IMR-90 (cell line): ENCODE measurements around the gene ENHO. TPM values are rescaled to one million over a fixed set of nuclear protein-coding genes. Genes with fewer than 3 reads are reported as not detected.

ENCODE experiments used
- ATAC-seq: fragments of 200-7000 bp; cut with Tn5 transposase; 2 replicates; pipeline ENCODE4 v1.9.1; 2020; ENCODE audit warnings: low read depth, mild to moderate bottlenecking, moderate library complexity
- BruUV-seq: library from RNA; stranded (reverse); fragments of 400-500 nt; replicated peaks from 2 replicates; lab custom pipeline; 2021; lab: Mats Ljungman, UMichigan
- CTCF ChIA-PET: fragments of 300-600 bp; formaldehyde crosslinking; extraction: SDS; loops from one replicate; lab custom pipeline; 2021; ENCODE audit warnings: antibody characterized with exemption; lab: Yijun Ruan, JAX
- POLR2A ChIA-PET: fragments of 300-600 bp; sonication (Branson Sonifier 250); formaldehyde crosslinking; loops from one replicate; lab custom pipeline; 2022; ENCODE audit warnings: antibody characterized with exemption; ENCODE audit not compliant: unreplicated experiment; lab: Charles Lee
- DNase-seq: peaks from one replicate; pipeline ENCODE4 v3.0.0; 2013
- H2AFZ ChIP-seq: replicated peaks from 2 replicates; pipeline ENCODE3; 2013; ENCODE audit warnings: low read length, mild to moderate bottlenecking; ENCODE audit not compliant: poor library complexity
- H2AK5ac ChIP-seq: 2 replicates; pipeline ENCODE4 v1.6.1; 2013; ENCODE audit warnings: low read depth, low read length, inconsistent platforms
- H2AK9ac ChIP-seq: replicated peaks from 2 replicates; pipeline ENCODE3; 2013; ENCODE audit warnings: mild to moderate bottlenecking, low read depth, low read length, moderate library complexity; ENCODE audit not compliant: poor library complexity
- H2BK120ac ChIP-seq: 2 replicates; pipeline ENCODE4 v1.6.1; 2013; ENCODE audit warnings: low read depth, low read length, inconsistent platforms
- H2BK15ac ChIP-seq: 3 replicates; pipeline ENCODE4 v1.6.1; 2013; ENCODE audit warnings: low read depth, low read length, inconsistent platforms
- H2BK20ac ChIP-seq: 2 replicates; pipeline ENCODE4 v1.6.1; 2013; ENCODE audit warnings: low read depth, mild to moderate bottlenecking, inconsistent platforms, low read length, moderate library complexity
- H2BK5ac ChIP-seq: 2 replicates; pipeline ENCODE4 v1.6.1; 2013; ENCODE audit warnings: mild to moderate bottlenecking, low read depth, low read length, inconsistent platforms; ENCODE audit not compliant: poor library complexity, severe bottlenecking
- H3K14ac ChIP-seq: replicated peaks from 2 replicates; pipeline ENCODE4 v1.6.1; 2013; ENCODE audit warnings: low read depth, low read length, inconsistent platforms
- H3K18ac ChIP-seq: 2 replicates; pipeline ENCODE4 v1.6.1; 2013; ENCODE audit warnings: low read depth, low read length, control low read depth
- H3K23ac ChIP-seq: 2 replicates; pipeline ENCODE4 v1.6.1; 2013; ENCODE audit warnings: low read depth, low read length, inconsistent platforms
- H3K27ac ChIP-seq: 2 replicates; pipeline ENCODE4 v1.5.1; 2013; ENCODE audit warnings: mild to moderate bottlenecking, control low read depth, low read length; ENCODE audit not compliant: insufficient read depth
- H3K27me3 ChIP-seq: 2 replicates; pipeline ENCODE4 v1.6.1; 2013; ENCODE audit warnings: low read length; ENCODE audit not compliant: control insufficient read depth, insufficient read depth
- H3K36me3 ChIP-seq: 2 replicates; pipeline ENCODE4 v1.6.1; 2013; ENCODE audit warnings: low read length, mixed read lengths; ENCODE audit not compliant: control insufficient read depth, insufficient read depth
- H3K4ac ChIP-seq: 2 replicates; pipeline ENCODE4 v1.6.1; 2013; ENCODE audit warnings: low read depth, low read length, inconsistent platforms
- H3K4me1 ChIP-seq: 2 replicates; pipeline ENCODE4 v1.6.1; 2013; ENCODE audit warnings: low read length, mixed read lengths; ENCODE audit not compliant: control insufficient read depth, insufficient read depth
- H3K4me2 ChIP-seq: 2 replicates; pipeline ENCODE4 v1.6.1; 2013; ENCODE audit warnings: low read depth, mild to moderate bottlenecking, control low read depth, low read length, moderate library complexity
- H3K4me3 ChIP-seq: 2 replicates; pipeline ENCODE4 v1.5.1; 2013; ENCODE audit warnings: low read depth, mild to moderate bottlenecking, control low read depth, low read length, moderate library complexity; ENCODE audit not compliant: insufficient read depth
- H3K56ac ChIP-seq: 2 replicates; pipeline ENCODE4 v1.6.1; 2013; ENCODE audit warnings: low read length, inconsistent platforms; ENCODE audit not compliant: insufficient read depth; ENCODE audit errors: extremely low read depth
- H3K79me1 ChIP-seq, 2 experiments: 2 replicates each; pipeline ENCODE4 v1.6.1; 2013; ENCODE audit warnings: low read length in 2 of 2, inconsistent platforms in 1 of 2, low read depth in 1 of 2
- H3K9ac ChIP-seq: 2 replicates; pipeline ENCODE4 v1.6.1; 2013; ENCODE audit warnings: low read depth, low read length, control low read depth
- H3K9me1 ChIP-seq: 2 replicates; pipeline ENCODE4 v1.6.1; 2013; ENCODE audit warnings: low read length, inconsistent platforms; ENCODE audit not compliant: insufficient read depth
- H3K9me3 ChIP-seq: 2 replicates; pipeline ENCODE4 v1.6.1; 2013; ENCODE audit warnings: low read length; ENCODE audit not compliant: control insufficient read depth, insufficient read depth
- H4K20me1 ChIP-seq: 2 replicates; pipeline ENCODE4 v1.6.1; 2013; ENCODE audit warnings: low read length, inconsistent platforms; ENCODE audit not compliant: insufficient read depth
- H4K5ac ChIP-seq: 2 replicates; pipeline ENCODE4 v1.6.1; 2013; ENCODE audit warnings: mild to moderate bottlenecking, low read depth, low read length, control low read depth
- H4K8ac ChIP-seq, 2 experiments: 2 replicates each; pipeline ENCODE4 v1.6.1; 2013; ENCODE audit warnings: low read depth in 2 of 2, low read length in 2 of 2, control low read depth in 1 of 2, inconsistent platforms in 1 of 2
- H4K91ac ChIP-seq: 2 replicates; pipeline ENCODE4 v1.6.1; 2013; ENCODE audit warnings: low read depth, low read length, inconsistent platforms; ENCODE audit not compliant: insufficient read depth
- CEBPB ChIP-seq: IDR thresholded peaks from 2 replicates; pipeline ENCODE4 v1.6.1; 2012; ENCODE audit warnings: low read depth, low read length, improper control_type of control experiment
- CHD1 ChIP-seq: IDR thresholded peaks from 2 replicates; pipeline ENCODE4 v1.6.1; 2012; ENCODE audit warnings: low read depth, low read length, improper control_type of control experiment
- CTCF ChIP-seq: conservative IDR thresholded peaks from 2 replicates; pipeline ENCODE4 v1.5.1; 2012; ENCODE audit warnings: mild to moderate bottlenecking, low read depth, low read length, improper control_type of control experiment
- ELK1 ChIP-seq: fragments of 150-350 bp; IDR thresholded peaks from 2 replicates; pipeline ENCODE4 v1.6.1; 2016; ENCODE audit warnings: low read depth, mild to moderate bottlenecking, low read length, moderate library complexity, borderline replicate concordance
- FOS ChIP-seq: fragments of 150-350 bp; IDR thresholded peaks from 2 replicates; pipeline ENCODE4 v1.6.1; 2016; ENCODE audit warnings: low read depth, low read length
- MAFK ChIP-seq: IDR thresholded peaks from 2 replicates; pipeline ENCODE4 v1.6.1; 2012; ENCODE audit warnings: low read depth, low read length, improper control_type of control experiment
- MAZ ChIP-seq: IDR thresholded peaks from 2 replicates; pipeline ENCODE4 v1.6.1; 2012; ENCODE audit warnings: low read depth, mild to moderate bottlenecking, low read length, improper control_type of control experiment, moderate library complexity, borderline replicate concordance
- MXI1 ChIP-seq: IDR thresholded peaks from 2 replicates; pipeline ENCODE4 v1.6.1; 2012; ENCODE audit warnings: low read depth, mild to moderate bottlenecking, low read length, moderate library complexity, borderline replicate concordance
- NFE2L2 ChIP-seq: fragments of 150-350 bp; IDR thresholded peaks from 2 replicates; pipeline ENCODE4 v1.6.1; 2016; ENCODE audit warnings: low read depth, mild to moderate bottlenecking, low read length
- POLR2A ChIP-seq: IDR thresholded peaks from 2 replicates; pipeline ENCODE4 v1.6.1; 2012; ENCODE audit warnings: mild to moderate bottlenecking, low read depth, low read length
- RAD21 ChIP-seq: IDR thresholded peaks from 2 replicates; pipeline ENCODE4 v1.6.1; 2012; ENCODE audit warnings: low read length, improper control_type of control experiment
- RCOR1 ChIP-seq: IDR thresholded peaks from 2 replicates; pipeline ENCODE4 v1.6.1; 2012; ENCODE audit warnings: mild to moderate bottlenecking, low read length, improper control_type of control experiment; ENCODE audit not compliant: insufficient replicate concordance
- RFX5 ChIP-seq: IDR thresholded peaks from 2 replicates; pipeline ENCODE4 v1.8.0; 2012; ENCODE audit warnings: low read depth, mild to moderate bottlenecking, low read length, moderate library complexity
- SMC3 ChIP-seq: fragments of 150-350 bp; IDR thresholded peaks from 2 replicates; pipeline ENCODE4 v1.6.1; 2016; ENCODE audit warnings: low read depth, mild to moderate bottlenecking, antibody characterized with exemption, low read length, moderate library complexity
- USF2 ChIP-seq: fragments of 150-350 bp; IDR thresholded peaks from 2 replicates; pipeline ENCODE4 v1.6.1; 2017; ENCODE audit warnings: mild to moderate bottlenecking, antibody characterized with exemption, low read length, low read depth
- WGBS, 2 experiments: methylation state at CpG; one replicate each; pipeline versions ENCODE4 v1.1.5 to v1.1.7; 2013; ENCODE audit warnings: missing lambda C conversion rate in 2 of 2; ENCODE audit not compliant: insufficient read length in 1 of 2; ENCODE audit errors: extremely low coverage in 2 of 2; 5-methylcytosine and 5-hydroxymethylcytosine counted together
- dilution Hi-C: fragments of 300-500 bp; cut with HindIII; formaldehyde crosslinking; loops from one replicate; pipeline ENCODE4 v1.14.3; 2018; ENCODE audit warnings: low sequenced_read_pairs; ENCODE audit not compliant: unreplicated experiment
- in situ Hi-C: fragments of 300-500 bp; cut with MboI; formaldehyde crosslinking; loops from 3 replicates; pipeline ENCODE4 v1.14.3; 2019; ENCODE audit warnings: low sequenced_read_pairs, inconsistent platforms, mixed read lengths
- intact Hi-C: fragments of 100-400 bp; cut with micrococcal nuclease; formaldehyde crosslinking; loops from 2 replicates; pipeline ENCODE4 v1.10.0; 2022
- polyA plus RNA-seq, 3 experiments: library from polyadenylated mRNA; depleted of rRNA; stranded (reverse); fragments of >200 nt; gene quantifications; 2 replicates each; pipeline ENCODE4 v1.2.3, GENCODE V29; 2012; ENCODE audit warnings: low replicate concordance in 1 of 3
- total RNA-seq: library from RNA; depleted of rRNA; stranded (reverse); fragments of >200 nt; gene quantifications from 2 replicates; pipeline ENCODE4 v1.2.3, GENCODE V29; 2012

The ENHO gene
- total and polyA plus RNA-seq, 2 of the 4 experiments (the other 2 are of a cell fraction) = not detected

GRCh38 chr9:34505370-34506120 is 17.2 kb downstream of the ENHO start:
- no peak overlapping the region for H3K4ac ChIP-seq
- H4K8ac ChIP-seq = no peak overlapping the region
- no TSS peak for BruUV-seq
- no peak overlapping the region for H3K56ac ChIP-seq
- no peak overlapping the region for H2BK5ac ChIP-seq
- DNase-seq = no peak
- H2BK20ac ChIP-seq = no peak overlapping the region
- CTCF ChIA-PET = interaction anchor here (0.9 kb wide), 1 partner anchor 86 kb away, joined by 3 read pairs; no protein-coding TSS in a partner anchor
- H3K18ac ChIP-seq = no peak overlapping the region
- no peak overlapping the region for H3K27ac ChIP-seq
- H2AFZ ChIP-seq = no peak overlapping the region
- intact Hi-C loops = no loop called here
- POLR2A ChIA-PET = no interaction called here
- in situ Hi-C loops = no loop called here
- H3K23ac ChIP-seq = no peak overlapping the region
- no peak overlapping the region for H3K4me3 ChIP-seq
- H3K9me1 ChIP-seq = no peaks in the 10 kb centered on the region
- H4K20me1 ChIP-seq = no peaks in the 10 kb centered on the region; the same call in 1 of the 2 replicates
- no peak overlapping the region for H2AK5ac ChIP-seq
- no peaks in the 10 kb centered on the region; the same call in 1 of the 2 replicates for H3K4me1 ChIP-seq
- peaks cover 52% of the 10 kb centered on the region for H3K27me3 ChIP-seq
- 62% methylated on average over 2 of the region's 5 CpGs; no CpG with 5 or more reads in 1 of the 2 experiments for WGBS, 2 experiments
- no peak overlapping the region for H3K4me2 ChIP-seq
- H2AK9ac ChIP-seq = no peak overlapping the region
- H4K5ac ChIP-seq = no peak overlapping the region
- ATAC-seq = no peak
- H3K14ac ChIP-seq = no peak overlapping the region
- dilution Hi-C loops = no loop called here
- H4K91ac ChIP-seq = no peak overlapping the region
- no peak overlapping the region for H2BK15ac ChIP-seq
- no peaks in the 10 kb centered on the region for H3K79me1 ChIP-seq
- H3K9me3 ChIP-seq = no peaks in the 10 kb centered on the region
- H3K9ac ChIP-seq = no peak overlapping the region
- no peaks in the 10 kb centered on the region for H3K36me3 ChIP-seq
- H2BK120ac ChIP-seq = no peak overlapping the region
- TF ChIP-seq CTCF (no peak), POLR2A (no peak), FOS (no peak), SMC3 (no peak), RAD21 (no peak), MAZ (no peak), CHD1 (no peak), CEBPB (no peak), ELK1 (no peak), RCOR1 (no peak), MXI1 (no peak), USF2 (no peak), MAFK (no peak), NFE2L2 (no peak), RFX5 (no peak)
